HG03060 (cell line): ENCODE measurements around the gene CRYBG3.

Source experiments
- ATAC-seq: cut with Tn5 transposase; IDR thresholded peaks from one replicate; pipeline ENCODE4 v1.9.1; 2021; ENCODE audit warnings: low read depth, moderate number of reproducible peaks; ENCODE audit not compliant: unreplicated experiment

The CRYBG3 gene

DNA sequence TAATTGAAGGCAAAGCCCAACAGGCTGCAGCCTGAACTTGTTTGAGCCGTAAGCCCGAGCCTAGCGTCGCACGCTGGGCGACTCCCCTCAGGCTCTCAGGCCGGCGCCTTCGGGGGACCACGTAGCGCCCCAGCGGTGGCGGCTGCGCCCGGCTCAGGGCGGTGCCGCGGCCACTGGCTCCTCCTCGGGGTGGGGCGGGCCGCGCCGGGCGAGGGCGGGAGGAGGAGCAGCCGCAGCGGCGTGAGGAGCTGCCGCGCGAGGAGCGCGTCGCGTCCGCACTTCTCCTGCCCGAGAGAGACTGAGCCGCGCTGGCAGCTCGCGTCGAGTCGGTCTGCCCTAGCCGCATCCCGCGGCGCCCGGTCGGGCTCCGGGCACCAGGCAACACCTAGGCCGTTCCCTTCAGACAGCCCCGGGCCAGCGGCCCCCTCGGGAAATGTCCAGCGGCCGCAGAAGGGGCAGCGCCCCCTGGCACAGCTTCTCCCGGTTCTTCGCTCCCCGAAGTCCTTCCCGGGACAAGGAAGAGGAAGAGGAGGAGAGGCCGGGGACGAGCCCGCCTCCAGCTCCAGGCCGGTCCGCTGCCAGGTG, at the start of gene CRYBG3:
Gene CRYBG3 (plus strand): TSS at position 238 of the 585 bp plus-strand sequence. CDS start 196 bp downstream, at position 434.
- peak; percentile 89 for ATAC-seq

- no peak for ATAC-seq
These were observed 48.9 kb upstream of the CRYBG3 start for GRCh38 chr3:97772926-97773325.

- ATAC-seq: no peak
These were observed 43.7 kb upstream of the CRYBG3 start for GRCh38 chr3:97778152-97778551.

DNA sequence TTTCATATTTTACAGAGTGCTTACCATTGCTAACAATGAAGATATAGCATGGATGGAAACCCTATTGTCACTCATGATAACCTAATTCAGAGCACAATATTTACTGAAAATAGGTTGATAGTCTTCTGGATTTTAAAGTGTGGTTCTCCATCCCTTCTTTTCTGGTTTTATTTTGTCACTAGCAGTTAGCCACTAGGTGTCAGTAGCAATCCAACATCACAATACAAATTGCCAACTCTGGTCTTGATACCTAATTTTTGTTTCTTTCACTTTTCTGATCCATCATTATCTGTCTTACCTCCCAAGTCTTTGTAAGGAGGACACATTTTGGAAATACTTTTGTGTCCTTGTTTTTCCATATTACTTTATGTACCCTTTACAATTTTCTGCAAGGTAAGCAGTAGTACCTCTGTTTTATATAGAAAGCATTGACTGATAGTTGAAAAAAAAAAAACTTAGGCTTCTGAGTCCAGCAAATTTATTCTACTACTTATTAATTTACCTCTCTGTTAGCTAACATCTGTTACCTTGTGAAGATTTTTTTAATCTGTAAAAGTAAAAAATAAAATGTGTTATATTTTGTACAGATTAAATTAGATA, 28.3 kb upstream of the CRYBG3 start:
- no peak for ATAC-seq

- no peak for ATAC-seq
These were observed 25.9 kb upstream of the CRYBG3 start for GRCh38 chr3:97795951-97796350.

DNA sequence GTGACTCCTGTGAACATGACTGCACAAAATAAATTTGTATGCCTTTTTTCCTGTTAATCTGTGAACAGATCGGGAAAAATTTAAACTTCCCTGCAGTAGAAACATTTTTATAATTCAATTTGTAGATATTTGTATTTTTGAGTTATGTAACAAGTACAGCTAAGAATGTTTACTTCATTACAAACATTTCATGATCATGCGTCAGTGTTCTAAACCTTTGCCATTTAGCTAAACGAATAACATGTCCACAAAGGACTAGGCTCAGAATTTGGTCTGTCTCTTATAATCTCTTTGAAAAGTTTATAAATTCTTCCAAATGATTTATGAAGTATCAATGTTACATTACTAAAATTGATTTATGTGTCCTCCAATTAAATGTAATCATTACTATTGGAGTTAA, 17.3 kb upstream of the CRYBG3 start:
- no peak for ATAC-seq

GRCh38 chr3:97810779-97811390, 10.9 kb upstream of the CRYBG3 start:
- ATAC-seq: no peak

- no peak for ATAC-seq
These were observed 6.5 kb upstream of the CRYBG3 start for GRCh38 chr3:97815149-97815917.

DNA sequence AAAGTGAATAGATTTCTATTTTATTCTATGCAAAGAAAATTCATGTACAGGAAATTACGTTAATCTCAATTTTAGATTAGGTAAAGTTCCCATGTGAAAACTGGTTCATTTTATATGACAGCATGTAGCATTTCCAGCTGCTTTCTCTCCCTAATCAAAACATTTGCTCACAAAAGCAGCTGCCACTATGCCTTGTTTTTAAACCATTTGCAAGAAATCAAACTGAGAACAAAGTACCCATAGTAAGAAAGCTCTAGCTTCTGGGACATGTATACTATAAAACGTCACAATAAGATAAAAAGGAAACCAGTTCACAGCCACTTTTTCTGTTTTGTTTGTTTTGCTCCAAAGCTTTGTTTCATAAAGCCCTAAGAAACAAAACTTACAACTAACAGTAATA, 5.0 kb upstream of the CRYBG3 start:
- ATAC-seq: no peak

GRCh38 chr3:97817965-97818364, 3.8 kb upstream of the CRYBG3 start:
- ATAC-seq: no peak

DNA sequence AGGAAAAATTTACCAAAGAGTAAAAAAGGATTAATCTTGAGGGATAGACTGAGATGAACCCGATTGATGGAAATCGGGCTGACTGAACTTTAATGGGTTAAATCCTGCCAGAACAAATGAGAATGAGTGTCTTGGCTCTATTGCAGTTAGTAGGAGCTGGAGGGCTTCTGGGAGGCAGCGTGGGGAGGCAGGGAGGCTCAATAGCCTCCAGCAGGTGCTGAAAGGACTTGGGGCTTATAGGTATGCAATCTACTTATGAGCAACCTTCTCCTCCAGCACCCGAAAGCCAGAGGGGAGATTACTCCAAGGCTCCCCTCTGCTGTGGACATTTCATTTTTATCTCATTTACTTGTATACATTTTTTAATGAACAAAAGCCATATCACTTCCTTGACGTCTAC, 1.0 kb upstream of the CRYBG3 start:
- ATAC-seq: no peak

GRCh38 chr3:97821287-97821773, 481 bp upstream of the CRYBG3 start:
- peak; percentile 35 for ATAC-seq

GRCh38 chr3:97822359-97822775, 556 bp downstream of the CRYBG3 start:
- peak; percentile 9 for ATAC-seq

- ATAC-seq: no peak
These were observed 1.5 kb downstream of the CRYBG3 start for GRCh38 chr3:97823046-97824004.

- no peak for ATAC-seq
These were observed 3.3 kb downstream of the CRYBG3 start for GRCh38 chr3:97825101-97825500.

GRCh38 chr3:97827741-97828471, 6.1 kb downstream of the CRYBG3 start:
- ATAC-seq: no peak

- no peak for ATAC-seq
These were observed 7.4 kb downstream of the CRYBG3 start for GRCh38 chr3:97829198-97829597.

GRCh38 chr3:97830638-97831037, 8.8 kb downstream of the CRYBG3 start:
- ATAC-seq: no peak

DNA sequence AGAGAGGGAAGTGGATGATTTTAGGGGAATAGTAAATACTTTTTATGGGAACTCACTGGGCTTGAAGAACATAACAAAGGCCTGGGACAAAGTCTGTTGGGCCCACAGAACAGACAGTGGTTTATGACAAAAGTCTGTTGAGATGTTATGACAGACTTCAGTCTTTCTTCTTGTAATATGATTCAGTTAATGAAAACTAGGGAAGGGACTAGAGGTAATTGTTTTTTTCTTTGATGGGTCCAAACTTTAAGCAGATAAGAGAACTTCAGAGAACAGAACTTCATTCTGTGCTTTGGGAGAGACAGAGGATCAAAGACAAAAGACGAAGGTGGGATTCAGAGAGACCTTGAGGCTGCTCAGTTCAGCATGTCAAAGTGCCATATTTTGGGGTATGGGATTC, 9.3 kb downstream of the CRYBG3 start:
- ATAC-seq: no peak
